HepG2 (cell line): ENCODE measurements around the gene RRP8. TPM values are rescaled to one million over a fixed set of nuclear protein-coding genes. Genes with fewer than 3 reads are reported as not detected.

Experiments used
- ATAC-seq: fragments of 200-7000 bp; cut with Tn5 transposase; 3 replicates; pipeline ENCODE4 v1.9.1; 2020; ENCODE audit warnings: mild to moderate bottlenecking, moderate library complexity
- BruUV-seq: library from RNA; stranded (reverse); fragments of 400-500 nt; replicated peaks from 2 replicates; lab custom pipeline; 2021; lab: Mats Ljungman, UMichigan
- CTCF ChIA-PET: fragments of 300-600 bp; formaldehyde crosslinking; extraction: SDS; loops from one replicate; lab custom pipeline; 2021; ENCODE audit warnings: low total read pairs, inconsistent platforms, low intra/inter-chr PET ratio; lab: Yijun Ruan, JAX
- POLR2A ChIA-PET: fragments of 350-600 bp; sonication (Branson Sonifier 250); formaldehyde crosslinking; loops from one replicate; lab custom pipeline; 2020; ENCODE audit warnings: antibody characterized with exemption, inconsistent platforms; lab: Yijun Ruan, JAX
- DNase-seq: peaks from one replicate; pipeline ENCODE4 v3.0.0-alpha.2; 2015; ENCODE audit warnings: low spot score
- FAIRE-seq: peaks from 3 replicates; lab custom pipeline; 2011; peaks lifted over from hg19 to GRCh38; lab: Jason Lieb, UNC
- H2AFZ ChIP-seq: one replicate; pipeline ENCODE4 v1.6.1; 2011; ENCODE audit warnings: low read length, inconsistent platforms
- H3K27ac ChIP-seq: fragments of 300-600 bp; 3 replicates; pipeline ENCODE4 v1.8.0; 2011; ENCODE audit warnings: mixed run types, mild to moderate bottlenecking, mixed read lengths, low read length, inconsistent platforms; ENCODE audit not compliant: insufficient read depth; ENCODE audit errors: extremely low read length
- H3K27me3 ChIP-seq, 2 experiments: fragments of 200-600 bp in 1 of 2; 2 replicates in 1 of 2; 3 replicates in 1 of 2; pipeline versions ENCODE4 v1.6.0 to v1.8.0; 2011; ENCODE audit warnings: low read length in 2 of 2, mild to moderate bottlenecking in 2 of 2, moderate library complexity in 2 of 2, inconsistent platforms in 1 of 2; ENCODE audit not compliant: insufficient read depth in 2 of 2, control insufficient read depth in 1 of 2
- H3K36me3 ChIP-seq, 2 experiments: fragments of 200-600 bp in 1 of 2; replicated peaks in 1 of 2; 2 replicates in 1 of 2; 3 replicates in 1 of 2; pipeline versions ENCODE4 v1.5.1 to v1.8.0; 2011; ENCODE audit warnings: low read length in 2 of 2, inconsistent platforms in 1 of 2; ENCODE audit not compliant: insufficient read depth in 2 of 2, control insufficient read depth in 1 of 2
- H3K4me1 ChIP-seq: 2 replicates; pipeline ENCODE4 v1.5.1; 2012; ENCODE audit warnings: low read length, inconsistent platforms; ENCODE audit not compliant: insufficient read depth
- H3K4me2 ChIP-seq: 2 replicates; pipeline ENCODE4 v1.6.0; 2011; ENCODE audit warnings: low read depth, low read length, inconsistent platforms
- H3K4me3 ChIP-seq, 3 experiments: fragments of 200-600 bp in 1 of 3; sonication (generic), shearing (Covaris generic) in 1 of 3; replicated peaks in 1 of 3; 2 replicates each; pipeline ENCODE4 v1.5.1; 2011 to 2016; ENCODE audit warnings: low read length in 3 of 3, inconsistent platforms in 2 of 3, low read depth in 2 of 3, mild to moderate bottlenecking in 2 of 3, control low read depth in 1 of 3, mixed read lengths in 1 of 3; ENCODE audit not compliant: insufficient read depth in 1 of 3
- H3K79me2 ChIP-seq: one replicate; pipeline ENCODE4 v1.6.1; 2011; ENCODE audit warnings: low read length, inconsistent platforms; ENCODE audit not compliant: insufficient read depth
- H3K9ac ChIP-seq: 2 replicates; pipeline ENCODE4 v1.6.0; 2011; ENCODE audit warnings: mild to moderate bottlenecking, low read depth, low read length, inconsistent platforms; ENCODE audit not compliant: insufficient read depth
- H3K9me3 ChIP-seq: 2 replicates; pipeline ENCODE4 v1.5.1; 2012; ENCODE audit warnings: mild to moderate bottlenecking, low read length
- H4K20me1 ChIP-seq: 2 replicates; pipeline ENCODE4 v1.6.0; 2011; ENCODE audit warnings: inconsistent platforms, mild to moderate bottlenecking, low read length, moderate library complexity; ENCODE audit not compliant: insufficient read depth
- ATAD3A ChIP-seq: sonication (generic); formaldehyde crosslinking; IDR thresholded peaks from 2 replicates; pipeline ENCODE4 v1.4.0; 2020; ENCODE audit warnings: missing genetic modification reagents
- FUBP1 ChIP-seq: sonication (generic); formaldehyde crosslinking; IDR thresholded peaks from 2 replicates; pipeline ENCODE4 v1.5.1; 2020; ENCODE audit warnings: missing genetic modification reagents, mild to moderate bottlenecking, borderline replicate concordance
- LCORL ChIP-seq, 2 experiments: fragments of 450-650 bp in 1 of 2; sonication (generic) in 1 of 2; formaldehyde crosslinking in 1 of 2; IDR thresholded peaks; 2 replicates each; pipeline versions ENCODE4 v1.5.0 to v1.6.1; 2017 to 2020; ENCODE audit warnings: antibody characterized with exemption in 1 of 2, missing genetic modification reagents in 1 of 2
- PATZ1 ChIP-seq: sonication (generic); formaldehyde crosslinking; IDR thresholded peaks from 2 replicates; pipeline ENCODE4 v1.4.0; 2020; ENCODE audit warnings: missing genetic modification reagents
- ZNF343 ChIP-seq: sonication (generic); formaldehyde crosslinking; IDR thresholded peaks from 2 replicates; pipeline ENCODE4 v1.4.0; 2020; ENCODE audit warnings: mild to moderate bottlenecking, missing genetic modification reagents
- ZNF382 ChIP-seq: sonication (generic); formaldehyde crosslinking; IDR thresholded peaks from 2 replicates; pipeline ENCODE4 v1.5.0; 2020; ENCODE audit warnings: missing genetic modification reagents, mild to moderate bottlenecking, borderline replicate concordance
- ZNF776 ChIP-seq: sonication (generic); formaldehyde crosslinking; IDR thresholded peaks from 2 replicates; pipeline ENCODE4 v1.4.0; 2020; ENCODE audit warnings: mild to moderate bottlenecking, missing genetic modification reagents
- WGBS: methylation state at CpG from one replicate; pipeline ENCODE4 v1.1.6; 2017; ENCODE audit warnings: low lambda C conversion rate; 5-methylcytosine and 5-hydroxymethylcytosine counted together
- in situ Hi-C: cut with HindIII; loops from 2 replicates; pipeline ENCODE4 v1.10.0; 2017; ENCODE audit warnings: low pct_unique_long_range_greater_than_20kb; ENCODE audit not compliant: extremely low pct_ligation_motif_present
- intact Hi-C: fragments of 100-400 bp; cut with micrococcal nuclease; formaldehyde crosslinking; loops from one replicate; pipeline ENCODE4 v1.10.0; 2022; ENCODE audit not compliant: unreplicated experiment
- polyA plus RNA-seq, 8 experiments: library from polyadenylated mRNA; depleted of rRNA in 3 of 8; stranded (reverse) in 7 of 8; unstranded in 1 of 8; fragments of >200 nt; fragmentation: Illumina TruSeq in 4 of 8; extraction: Trizol in 4 of 8; gene quantifications; 2 replicates each; pipeline versions ENCODE4 v1.2.1 to v1.2.3, GENCODE V29; 2011 to 2016; ENCODE audit warnings: low read depth in 4 of 8, missing spikeins in 1 of 8, mixed read lengths in 1 of 8; ENCODE audit not compliant: insufficient read depth in 1 of 8
- total RNA-seq, 5 experiments: library from RNA; depleted of rRNA; stranded (reverse); fragments of >200 nt; fragmentation: Illumina TruSeq; extraction: Trizol; gene quantifications; 2 replicates each; pipeline ENCODE4 v1.2.3, GENCODE V29; 2016; ENCODE audit warnings: low read depth in 1 of 5
- TF ChIP-seq, protein P1 (sequence below): sonication (generic); formaldehyde crosslinking; IDR thresholded peaks from 2 replicates; pipeline ENCODE4 v1.9.0; 2021; ENCODE audit warnings: missing genetic modification reagents, mild to moderate bottlenecking, borderline replicate concordance

RRP8 gene
- total and polyA plus RNA-seq, 2 of the 13 experiments (the other 11 are each of a cell fraction or from before 2014, with no cell fraction given), result 7.2 to 21.6 TPM

GRCh38 chr11:6611092-6611962 lies 7.9 kb upstream of the RRP8 start:
- Histone ChIP-seq H4K20me1 (no peaks in the 10 kb centered on the region), H3K27me3 (no peaks in the 10 kb centered on the region), H3K36me3 (peaks cover 24 to 52% of the 10 kb centered on the region in 2 experiments), H3K9ac (peak overlapping the region; percentile 96), H3K4me2 (peak overlapping the region; percentile 96), H3K4me3 (peak overlapping the region; percentile 81 to 93 (median 86)), H3K27ac (peak overlapping the region; percentile 62), H3K9me3 (no peaks in the 10 kb centered on the region), H3K4me1 (peaks cover 44% of the 10 kb centered on the region), H3K79me2 (peaks cover 16% of the 10 kb centered on the region), H2AFZ (no peak overlapping the region)
- 52% methylated on average over 10 of the region's 39 CpGs for WGBS
- in situ Hi-C loops (no loop called here), intact Hi-C loops (loop anchor here (5.0 kb wide), 1 partner anchor 129 kb away; the partner anchor contains the start of genes ARFIP2 and TIMM10B)
- FAIRE-seq, result no peak
- peak; percentile 4 for ATAC-seq
- no TSS peak for BruUV-seq
- ChIA-PET POLR2A (interaction anchor here (0.6 to 3.1 kb wide), 9 partner anchors 7 to 221 kb away, joined by 3 to 24 read pairs (median 4); partner anchors contain the start of genes ARFIP2, ILK, MRPL17 and RRP8), CTCF (no interaction called here)
- no peak for DNase-seq
- TF ChIP-seq LCORL (IDR thresholded peaks at IDR 0.05) (no peak), LCORL (CRISPR knock-in tag; IDR thresholded peaks at IDR 0.05) (no peak), ATAD3A (CRISPR knock-in tag) (no peak), PATZ1 (CRISPR knock-in tag) (0 out of 2 replicates have a peak, but pooled peaks have one; percentile 29), ZNF343 (0 out of 2 replicates have a peak, but pooled peaks have one; percentile 7), ZNF776 (CRISPR knock-in tag) (no peak), ZNF382 (CRISPR knock-in tag) (no peak), FUBP1 (CRISPR knock-in tag) (no peak)
- TF ChIP-seq, protein P1, sequence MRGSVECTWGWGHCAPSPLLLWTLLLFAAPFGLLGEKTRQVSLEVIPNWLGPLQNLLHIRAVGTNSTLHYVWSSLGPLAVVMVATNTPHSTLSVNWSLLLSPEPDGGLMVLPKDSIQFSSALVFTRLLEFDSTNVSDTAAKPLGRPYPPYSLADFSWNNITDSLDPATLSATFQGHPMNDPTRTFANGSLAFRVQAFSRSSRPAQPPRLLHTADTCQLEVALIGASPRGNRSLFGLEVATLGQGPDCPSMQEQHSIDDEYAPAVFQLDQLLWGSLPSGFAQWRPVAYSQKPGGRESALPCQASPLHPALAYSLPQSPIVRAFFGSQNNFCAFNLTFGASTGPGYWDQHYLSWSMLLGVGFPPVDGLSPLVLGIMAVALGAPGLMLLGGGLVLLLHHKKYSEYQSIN, result no peak
